Measurements from ENCODE around the gene CYB561A3. TPM values are rescaled to one million over a fixed set of nuclear protein-coding genes. Genes with fewer than 3 reads are reported as not detected.

CYB561A3 gene
- total and polyA plus RNA-seq, 2 donors (not counting 1 experiment from before 2014, with no cell fraction given), result 248 to 756 TPM

DNA sequence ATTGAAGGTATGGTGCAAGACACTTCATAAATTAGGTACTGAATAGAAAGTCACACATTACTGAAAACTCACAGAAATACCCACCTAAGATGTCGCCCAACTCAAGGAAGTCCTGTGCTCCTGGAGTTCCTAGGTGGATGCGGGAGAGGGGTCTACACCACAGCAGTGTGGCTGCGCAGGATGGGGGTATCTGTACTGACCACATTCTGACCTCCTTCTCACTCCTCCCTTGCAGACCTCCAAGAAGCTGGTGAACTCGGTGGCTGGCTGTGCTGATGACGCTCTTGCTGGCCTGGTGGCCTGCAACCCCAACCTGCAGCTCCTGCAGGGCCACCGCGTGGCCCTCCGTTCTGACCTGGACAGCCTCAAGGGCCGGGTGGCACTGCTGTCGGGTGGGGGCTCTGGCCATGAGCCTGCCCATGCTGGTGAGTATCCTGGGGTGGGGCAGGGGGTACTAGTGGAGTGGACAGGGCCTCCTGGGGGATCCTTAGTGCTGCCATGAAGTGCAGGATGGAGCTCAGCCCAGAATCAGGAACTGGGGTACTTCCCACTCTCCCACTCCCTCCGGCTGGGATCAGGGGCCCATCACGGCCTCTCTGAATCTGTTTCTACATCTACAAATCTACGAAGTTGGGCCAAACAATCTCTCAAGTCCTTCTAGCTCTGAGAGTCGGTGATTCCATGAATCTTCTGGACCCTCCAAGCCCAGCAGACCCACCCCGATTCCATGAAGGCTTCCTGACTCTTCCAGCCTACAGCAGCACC lies 23.8 kb downstream of the CYB561A3 start:
- peak overlapping the region; percentile 32 for H3K27ac Mint-ChIP-seq
- intact Hi-C loops (cut with micrococcal nuclease), result loop anchor here (2.0 kb wide), 1 partner anchor 55 kb away; the partner anchor contains the start of gene TMEM216
- WGBS (ENCODE audit: insufficient coverage), result 96% methylated on average over 13 of the region's 15 CpGs

More for the DNA sequence above, 23.8 kb downstream of the CYB561A3 start:
- H3K9ac ChIP-seq (ENCODE audit: low read length), result no peak overlapping the region
- POLR2A ChIA-PET, result interaction anchor here (1.9 to 2.6 kb wide), 4 partner anchors 19 to 55 kb away, joined by 8 to 30 read pairs (median 26); partner anchors contain the start of genes CYB561A3, TMEM138 and TMEM216
- Mint-ChIP-seq H3K27me3 (no peaks in the 10 kb centered on the region), H3K4me1 (peaks cover 37% of the 10 kb centered on the region), H3K4me3 (no peak overlapping the region), H3K9me3 (ENCODE audit: insufficient read depth) (no peaks in the 10 kb centered on the region)
- H2AFZ ChIP-seq (ENCODE audit: insufficient read depth, low read depth, low read length, poor library complexity, severe bottlenecking), result no peak overlapping the region
- no peak overlapping the region for H3K27ac ChIP-seq (ENCODE audit: low read length in 2 of 2)
- CTCF ChIA-PET, result interaction anchor here (1.3 to 11.2 kb wide), 5 partner anchors 11 to 64 kb away, joined by 4 to 649 read pairs (median 82); partner anchors contain the start of genes CYB561A3, TMEM138 and TMEM216
- no peak overlapping the region for H3K4me2 ChIP-seq (replicated peaks; ENCODE audit: low read depth, low read length, poor library complexity, severe bottlenecking)
- H3K4me3 ChIP-seq (ENCODE audit: control extremely low read depth in 1 of 5, extremely low read depth in 1 of 5, insufficient read depth in 1 of 5, low read depth in 2 of 5, low read length in 4 of 5), result no peak overlapping the region
- no peaks in the 10 kb centered on the region for H4K20me1 ChIP-seq (ENCODE audit: control insufficient read depth, insufficient read depth, low read length, poor library complexity, severe bottlenecking)
- ATAC-seq (ENCODE audit: low read depth) (no peak), DNase-seq (no peak)
- peaks cover 0 to 6% of the 10 kb centered on the region in 2 experiments for H3K36me3 ChIP-seq (replicated peaks in 1 of 2; ENCODE audit: control extremely low read depth in 1 of 2, control insufficient read depth in 1 of 2, extremely low read depth in 1 of 2, insufficient read depth in 2 of 2, low read length in 1 of 2)
- H3K27me3 ChIP-seq (replicated peaks in 1 of 4; ENCODE audit: control extremely low read depth in 1 of 4, control insufficient read depth in 3 of 4, insufficient read depth in 4 of 4, low read length in 3 of 4), result no peaks in the 10 kb centered on the region
- TF ChIP-seq EZH2 (IDR thresholded peaks at IDR 0.05; ENCODE audit: borderline replicate concordance, insufficient read depth, low read depth, low read length, poor library complexity, severe bottlenecking), result no peak
- TF ChIP-seq, protein P1, sequence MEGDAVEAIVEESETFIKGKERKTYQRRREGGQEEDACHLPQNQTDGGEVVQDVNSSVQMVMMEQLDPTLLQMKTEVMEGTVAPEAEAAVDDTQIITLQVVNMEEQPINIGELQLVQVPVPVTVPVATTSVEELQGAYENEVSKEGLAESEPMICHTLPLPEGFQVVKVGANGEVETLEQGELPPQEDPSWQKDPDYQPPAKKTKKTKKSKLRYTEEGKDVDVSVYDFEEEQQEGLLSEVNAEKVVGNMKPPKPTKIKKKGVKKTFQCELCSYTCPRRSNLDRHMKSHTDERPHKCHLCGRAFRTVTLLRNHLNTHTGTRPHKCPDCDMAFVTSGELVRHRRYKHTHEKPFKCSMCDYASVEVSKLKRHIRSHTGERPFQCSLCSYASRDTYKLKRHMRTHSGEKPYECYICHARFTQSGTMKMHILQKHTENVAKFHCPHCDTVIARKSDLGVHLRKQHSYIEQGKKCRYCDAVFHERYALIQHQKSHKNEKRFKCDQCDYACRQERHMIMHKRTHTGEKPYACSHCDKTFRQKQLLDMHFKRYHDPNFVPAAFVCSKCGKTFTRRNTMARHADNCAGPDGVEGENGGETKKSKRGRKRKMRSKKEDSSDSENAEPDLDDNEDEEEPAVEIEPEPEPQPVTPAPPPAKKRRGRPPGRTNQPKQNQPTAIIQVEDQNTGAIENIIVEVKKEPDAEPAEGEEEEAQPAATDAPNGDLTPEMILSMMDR (IDR thresholded peaks at IDR 0.05), result no peak
- H3K79me2 ChIP-seq (ENCODE audit: control insufficient read depth, insufficient read depth, low read length), result peaks cover 16% of the 10 kb centered on the region
- no peaks in the 10 kb centered on the region for H3K9me3 ChIP-seq (ENCODE audit: control extremely low read depth in 1 of 3, control insufficient read depth in 2 of 3, insufficient read depth in 1 of 3, low read length in 2 of 3)
- H3K4me1 ChIP-seq (ENCODE audit: control insufficient read depth in 2 of 2, insufficient read depth in 2 of 2, low read length in 2 of 2), result peaks cover 14 to 26% of the 10 kb centered on the region in 2 donors

Measured in B cell (primary cell).